WERI-Rb-1 (cell line): ENCODE data around the gene INPP4A.

Source experiments
- DNase-seq: peaks from one replicate; pipeline ENCODE4 v3.0.0-alpha.2; 2020
- H3K27ac ChIP-seq: fragments of 250-450 bp; sonication (Bioruptor Pico); 2 replicates; pipeline ENCODE4 v1.5.1; 2020; ENCODE audit warnings: mild to moderate bottlenecking, moderate library complexity
- H3K27me3 ChIP-seq: fragments of 250-450 bp; sonication (Bioruptor Pico); 2 replicates; pipeline ENCODE4 v1.5.1; 2021; ENCODE audit warnings: mild to moderate bottlenecking, low read depth, moderate library complexity; ENCODE audit not compliant: insufficient read depth, severe bottlenecking
- H3K36me3 ChIP-seq: fragments of 250-450 bp; sonication (Bioruptor Pico); 2 replicates; pipeline ENCODE4 v1.5.1; 2020; ENCODE audit warnings: mild to moderate bottlenecking, moderate library complexity
- H3K4me3 ChIP-seq: 2 replicates; pipeline ENCODE4 v1.5.1; 2011; ENCODE audit warnings: low read depth, mild to moderate bottlenecking, control low read depth, low read length
- H3K9me3 ChIP-seq: fragments of 250-450 bp; sonication (Bioruptor Pico); 2 replicates; pipeline ENCODE4 v1.5.1; 2021; ENCODE audit warnings: mild to moderate bottlenecking, moderate library complexity; ENCODE audit not compliant: severe bottlenecking
- CTCF ChIP-seq: IDR thresholded peaks from 2 replicates; pipeline ENCODE4 v1.5.1; 2011; ENCODE audit warnings: low read depth, mild to moderate bottlenecking, control low read depth, inconsistent platforms, low read length

The INPP4A gene

GRCh38 chr2:98576666-98577312, 132.1 kb downstream of the INPP4A start:
- no peak overlapping the region for H3K4me3 ChIP-seq
- H3K9me3 ChIP-seq, result no peaks in the 10 kb centered on the region
- DNase-seq, result no peak
- no peak for TF ChIP-seq CTCF
- no peaks in the 10 kb centered on the region for H3K27me3 ChIP-seq
- no peak overlapping the region for H3K27ac ChIP-seq
- H3K36me3 ChIP-seq, result peaks cover 9% of the 10 kb centered on the region; the same call in 1 of the 2 replicates

GRCh38 chr2:98577313-98577712, 132.7 kb downstream of the INPP4A start:
- H3K9me3 ChIP-seq, result no peaks in the 10 kb centered on the region
- no peak overlapping the region for H3K27ac ChIP-seq
- TF ChIP-seq CTCF, result peak; percentile 44
- DNase-seq, result no peak
- H3K36me3 ChIP-seq, result peaks cover 9% of the 10 kb centered on the region; the same call in 1 of the 2 replicates
- H3K27me3 ChIP-seq, result no peaks in the 10 kb centered on the region
- no peak overlapping the region for H3K4me3 ChIP-seq

- no peak for DNase-seq
- peaks cover 9% of the 10 kb centered on the region; the same call in 1 of the 2 replicates for H3K36me3 ChIP-seq
- no peaks in the 10 kb centered on the region for H3K27me3 ChIP-seq
- no peak overlapping the region for H3K27ac ChIP-seq
- TF ChIP-seq CTCF, result no peak
- H3K4me3 ChIP-seq, result no peak overlapping the region
- H3K9me3 ChIP-seq, result no peaks in the 10 kb centered on the region
Measured at GRCh38 chr2:98578231-98578630, 133.6 kb downstream of the INPP4A start.

GRCh38 chr2:98579926-98580325, 135.3 kb downstream of the INPP4A start:
- no peaks in the 10 kb centered on the region for H3K9me3 ChIP-seq
- no peak overlapping the region for H3K4me3 ChIP-seq
- H3K27ac ChIP-seq, result no peak overlapping the region
- peaks cover 9% of the 10 kb centered on the region; the same call in 1 of the 2 replicates for H3K36me3 ChIP-seq
- no peak for TF ChIP-seq CTCF
- H3K27me3 ChIP-seq, result no peaks in the 10 kb centered on the region
- DNase-seq, result no peak

GRCh38 chr2:98580656-98581284, 136.1 kb downstream of the INPP4A start:
- H3K27ac ChIP-seq, result no peak overlapping the region
- no peak for DNase-seq
- no peak overlapping the region for H3K4me3 ChIP-seq
- peaks cover 9% of the 10 kb centered on the region; the same call in 1 of the 2 replicates for H3K36me3 ChIP-seq
- TF ChIP-seq CTCF, result no peak
- no peaks in the 10 kb centered on the region for H3K9me3 ChIP-seq
- H3K27me3 ChIP-seq, result no peaks in the 10 kb centered on the region

- TF ChIP-seq CTCF, result no peak
- no peaks in the 10 kb centered on the region for H3K9me3 ChIP-seq
- no peaks in the 10 kb centered on the region for H3K27me3 ChIP-seq
- H3K27ac ChIP-seq, result no peak overlapping the region
- DNase-seq, result no peak
- H3K4me3 ChIP-seq, result no peak overlapping the region
- H3K36me3 ChIP-seq, result peaks cover 5% of the 10 kb centered on the region; the same call in 1 of the 2 replicates
Measured at GRCh38 chr2:98582523-98582922, 137.9 kb downstream of the INPP4A start.
